ENCODE results near the gene RNF38. TPM values are rescaled to one million over a fixed set of nuclear protein-coding genes. Genes with fewer than 3 reads are reported as not detected.
"Not testable (repeated sequence)": the region's sequence is repeated elsewhere in the genome, so short reads cannot be mapped to it uniquely, and the experiment has no call there.

Gene RNF38
- total RNA-seq (2014; rRNA removed; shearing (Covaris generic)), result 16.2 and 27.3 TPM in 2 replicates

DNA sequence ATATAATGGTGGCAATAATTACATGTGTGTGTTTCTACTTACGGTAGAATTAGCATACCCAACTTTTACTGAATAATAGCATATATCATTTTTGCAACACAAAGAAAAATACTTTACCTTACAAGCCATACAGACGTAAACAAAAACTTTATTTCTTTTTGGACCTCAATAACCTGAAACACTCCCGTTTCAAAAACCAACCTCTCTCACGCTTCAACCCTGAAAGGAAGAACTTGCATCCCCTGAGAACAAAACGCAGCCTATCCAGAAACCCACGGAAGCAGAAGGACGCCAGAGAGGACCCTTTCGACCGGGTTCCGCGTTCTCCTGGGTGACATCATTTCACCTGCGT, at the start of gene RNF38:
Gene RNF38 (minus strand): TSS at position 290 of the 352 bp plus-strand sequence. CDS start 161 bp downstream, at position 129.
- DNase-seq (ENCODE audit: low read depth), result no peak

DNA sequence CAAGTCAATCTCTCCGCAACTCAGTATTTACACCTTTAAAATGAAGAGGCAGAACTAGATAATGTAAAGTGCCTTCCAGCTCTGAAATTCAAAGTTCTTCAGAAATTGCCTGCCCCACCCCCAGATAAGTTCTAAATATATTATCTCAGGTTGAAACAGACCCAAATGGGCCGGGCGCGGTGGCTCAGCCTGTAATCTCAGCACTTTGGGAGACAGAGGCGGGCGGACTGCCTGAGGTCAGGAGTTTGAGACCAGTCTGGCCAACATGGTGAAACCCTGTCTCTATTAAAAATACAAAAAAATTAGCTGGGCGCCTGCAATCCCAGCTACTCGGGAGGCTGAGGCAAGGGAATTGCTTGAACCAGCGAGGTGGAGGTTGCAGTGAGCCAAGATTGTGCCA, 48.5 kb upstream of the RNF38 start:
- DNase-seq (ENCODE audit: low read depth), result not testable (repeated sequence)

DNA sequence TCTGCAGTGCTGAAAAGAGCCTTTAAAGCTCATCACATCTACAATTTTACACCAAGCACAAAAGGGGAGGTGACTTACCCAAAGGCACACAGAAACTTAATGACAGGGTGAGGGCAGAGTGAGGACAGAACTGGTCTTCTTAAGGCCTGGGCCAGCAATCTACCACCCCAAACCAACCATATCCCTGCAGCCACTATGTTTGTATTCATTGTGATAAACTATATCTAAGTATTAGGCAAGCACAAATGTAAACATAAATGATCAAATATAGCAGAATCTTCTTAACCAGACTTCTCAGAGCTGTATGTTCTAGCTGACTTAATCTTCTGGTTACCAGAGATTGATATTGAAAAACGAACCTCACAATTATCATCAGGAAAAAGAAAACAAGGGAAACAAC, 47.9 kb upstream of the RNF38 start:
- no peak for DNase-seq (ENCODE audit: low read depth)

DNA sequence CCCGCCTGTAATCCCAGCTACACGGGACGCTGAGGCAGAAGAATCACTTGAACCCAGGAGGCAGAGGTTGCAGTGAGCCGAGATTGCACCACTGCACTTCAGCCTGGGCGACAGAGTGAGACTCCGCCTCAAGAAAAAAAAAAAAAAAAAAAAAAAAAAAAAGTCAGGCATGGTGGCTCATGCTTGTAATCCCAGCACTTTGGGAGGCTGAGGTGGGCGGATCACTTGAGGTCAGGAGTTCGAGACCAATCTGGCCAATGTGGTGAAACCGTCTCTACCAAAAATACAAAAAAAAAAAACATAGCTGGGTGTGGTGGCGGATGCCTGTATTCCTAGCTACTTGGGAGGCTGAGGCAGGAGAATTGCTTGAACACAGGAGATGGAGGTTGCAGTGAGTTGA, 46.6 kb upstream of the RNF38 start:
- not testable (repeated sequence) for DNase-seq (ENCODE audit: low read depth)

DNA sequence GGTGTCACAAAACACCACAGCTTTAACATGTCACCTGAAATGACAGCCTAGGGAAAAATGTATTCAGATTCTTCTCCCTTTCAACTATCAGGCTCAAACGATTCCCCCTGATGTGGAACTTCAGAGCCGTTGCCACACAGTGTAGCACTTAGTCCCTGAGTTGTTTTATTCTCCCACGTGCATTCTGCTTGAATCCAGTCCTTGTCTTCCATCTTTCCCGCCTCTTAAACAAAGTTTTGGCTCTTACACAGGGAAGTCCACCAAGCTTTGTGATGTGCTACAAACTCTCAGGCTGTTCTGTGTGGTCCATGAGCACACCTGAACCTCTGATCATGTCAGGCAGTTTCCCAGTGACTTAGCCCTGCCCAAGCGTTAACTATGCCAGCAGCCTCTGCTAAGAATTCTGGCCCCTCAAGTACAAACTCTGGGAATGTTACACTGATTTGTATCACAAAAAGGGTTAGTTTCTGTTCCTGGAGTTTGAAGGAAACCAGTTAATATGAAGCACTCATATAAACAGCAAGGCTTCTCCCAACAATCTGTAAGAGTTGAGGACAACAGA, 45.8 kb upstream of the RNF38 start:
- no peak for DNase-seq (ENCODE audit: low read depth)

DNA sequence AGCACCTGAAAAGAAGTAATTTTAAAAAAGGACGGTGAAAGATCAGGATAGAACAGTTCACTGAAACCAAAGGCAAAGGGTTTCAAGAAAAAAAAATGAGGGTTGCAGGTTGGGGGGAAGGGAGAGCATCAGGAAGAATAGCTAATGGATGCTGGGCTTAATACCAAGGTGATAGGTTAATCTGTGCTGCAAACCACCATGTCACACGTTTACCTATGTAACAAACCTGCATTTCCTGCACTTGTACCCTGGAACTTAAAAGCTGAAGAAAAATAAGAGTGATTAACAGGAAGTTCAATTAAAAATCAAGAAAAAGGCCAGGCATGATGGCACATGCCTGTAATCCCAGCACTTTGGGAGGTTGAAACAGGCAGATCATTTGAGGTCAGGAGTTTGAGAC, 44.1 kb upstream of the RNF38 start:
- no peak for DNase-seq (ENCODE audit: low read depth)

DNA sequence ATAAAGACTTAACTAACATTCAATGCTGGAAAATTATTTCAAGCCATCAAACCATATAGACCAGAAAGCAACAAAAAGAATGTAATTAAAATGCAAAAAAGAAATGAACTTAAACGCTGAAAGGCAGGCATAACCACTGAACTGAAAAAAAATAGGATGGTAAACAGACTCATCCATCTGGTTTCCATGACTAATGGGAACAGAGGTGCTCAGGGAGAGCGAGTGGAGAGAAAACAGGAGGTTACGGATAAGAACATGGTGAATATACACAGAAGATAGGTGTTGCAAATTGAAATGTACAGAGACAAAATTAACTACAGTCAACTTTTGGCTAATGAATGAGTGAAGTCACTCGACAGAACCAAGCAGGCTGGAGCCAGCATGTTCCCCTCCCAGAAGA, 43.5 kb upstream of the RNF38 start:
- peak; percentile 31 for DNase-seq (ENCODE audit: low read depth)

- DNase-seq (ENCODE audit: low read depth), result no peak
These were observed 42.6 kb upstream of the RNF38 start for GRCh38 chr9:36442710-36443109.

GRCh38 chr9:36441966-36442365, 41.9 kb upstream of the RNF38 start:
- DNase-seq (ENCODE audit: low read depth), result no peak

- DNase-seq (ENCODE audit: low read depth), result no peak
These were observed 38.6 kb upstream of the RNF38 start for GRCh38 chr9:36438536-36439236.

GRCh38 chr9:36437790-36438189, 37.7 kb upstream of the RNF38 start:
- no peak for DNase-seq (ENCODE audit: low read depth)

DNA sequence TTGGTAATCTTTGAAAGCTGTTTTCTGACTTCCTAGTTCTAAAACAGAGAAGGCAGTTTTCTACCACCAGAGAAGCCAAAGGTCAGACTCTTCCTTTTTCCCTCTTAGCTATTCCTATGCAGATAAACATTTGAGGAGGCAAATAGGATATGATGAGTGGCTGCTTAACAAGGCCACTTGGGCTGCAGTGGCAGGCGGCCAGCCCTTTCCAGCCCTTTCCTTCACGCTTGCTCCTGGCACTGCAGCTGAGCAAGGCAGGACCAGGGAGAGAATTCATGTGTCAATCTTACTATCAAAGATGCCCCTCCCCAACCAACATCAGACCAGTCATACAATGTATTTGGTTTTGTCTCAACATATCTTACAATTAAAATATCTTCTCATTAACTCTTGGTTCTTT, 36.8 kb upstream of the RNF38 start:
- DNase-seq (ENCODE audit: low read depth), result peak; percentile 9

GRCh38 chr9:36433386-36433785, 33.3 kb upstream of the RNF38 start:
- DNase-seq (ENCODE audit: low read depth), result no peak

DNA sequence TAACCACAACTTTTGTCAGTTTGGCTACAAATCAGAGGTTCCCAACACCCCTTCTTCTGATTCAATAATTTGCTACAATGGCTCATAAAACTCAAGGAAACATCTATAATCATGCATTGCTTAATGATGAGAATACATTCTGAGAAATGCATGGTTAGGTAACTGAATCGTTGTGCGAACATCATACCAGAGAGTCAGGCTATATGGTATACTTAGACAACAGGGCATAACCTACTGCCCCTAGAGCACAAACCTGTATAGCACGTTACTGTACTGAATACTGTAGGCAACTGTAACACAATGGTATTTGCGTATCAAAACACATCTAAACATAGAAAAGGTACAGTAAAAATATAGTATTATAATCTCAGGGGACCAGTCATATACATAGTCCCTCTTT, 31.0 kb upstream of the RNF38 start:
- DNase-seq (ENCODE audit: low read depth), result no peak

DNA sequence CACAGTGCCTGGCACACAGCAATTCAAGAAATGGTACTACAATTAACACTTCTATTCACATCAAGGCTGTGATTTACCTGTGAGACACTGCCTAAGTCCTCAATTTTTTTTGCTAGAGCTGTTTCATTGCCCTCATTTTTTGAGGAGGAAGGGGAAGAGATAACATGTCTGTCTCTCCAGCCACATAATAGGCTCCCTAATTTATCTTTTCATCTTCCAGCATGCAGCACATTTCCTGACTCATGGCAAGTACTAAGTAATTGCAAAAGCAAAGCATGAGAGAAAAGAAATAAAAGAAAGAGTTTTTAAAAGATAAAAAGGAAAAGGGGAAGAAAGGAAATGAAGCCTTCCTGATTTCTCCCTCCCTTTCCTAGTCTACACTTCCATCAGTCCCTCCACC, 26.9 kb upstream of the RNF38 start:
- peak; percentile 20 for DNase-seq (ENCODE audit: low read depth)

DNA sequence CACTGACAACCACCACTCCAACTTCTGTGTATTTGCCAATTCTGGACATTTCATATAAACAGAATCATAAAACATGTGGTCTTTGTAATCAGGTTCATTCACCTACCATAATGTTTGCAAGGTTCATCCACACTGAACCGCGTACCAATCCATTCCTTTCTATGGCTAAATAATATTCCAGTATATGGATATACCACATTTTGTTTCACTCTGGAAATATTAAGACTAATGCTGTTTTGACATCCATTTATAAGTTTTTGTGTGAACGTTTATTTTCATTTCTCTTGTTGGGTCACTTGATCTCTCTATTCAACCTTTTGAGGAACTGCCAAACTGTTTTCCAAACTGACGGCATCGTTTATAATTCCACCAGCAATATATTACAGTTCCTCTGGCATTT, 26.3 kb upstream of the RNF38 start:
- DNase-seq (ENCODE audit: low read depth), result no peak

GRCh38 chr9:36424289-36425055, 24.4 kb upstream of the RNF38 start:
- no peak for DNase-seq (ENCODE audit: low read depth)

- no peak for DNase-seq (ENCODE audit: low read depth)
These were observed 23.1 kb upstream of the RNF38 start for GRCh38 chr9:36423206-36423605.

DNA sequence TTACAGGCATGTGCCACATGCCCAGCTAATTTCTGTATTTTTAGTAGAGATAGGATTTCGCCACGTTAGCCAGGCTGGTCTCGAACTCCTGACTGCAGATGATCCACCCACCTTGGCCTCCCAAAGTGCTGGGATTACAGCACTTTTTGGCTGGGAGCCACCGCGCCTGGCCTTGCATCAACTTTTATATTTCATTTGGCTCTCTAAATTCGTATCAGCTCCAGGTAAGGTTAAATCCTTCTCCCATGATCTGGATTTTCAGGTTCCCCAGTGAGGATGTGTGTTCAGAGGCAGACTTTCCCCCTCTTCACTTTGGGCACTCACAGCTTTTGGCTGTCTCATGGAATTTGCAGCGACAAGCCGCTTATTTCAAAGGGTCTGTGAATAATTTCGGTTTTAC, 16.8 kb upstream of the RNF38 start:
- DNase-seq (ENCODE audit: low read depth), result no peak

GRCh38 chr9:36415822-36416525, 15.9 kb upstream of the RNF38 start:
- DNase-seq (ENCODE audit: low read depth), result no peak

DNA sequence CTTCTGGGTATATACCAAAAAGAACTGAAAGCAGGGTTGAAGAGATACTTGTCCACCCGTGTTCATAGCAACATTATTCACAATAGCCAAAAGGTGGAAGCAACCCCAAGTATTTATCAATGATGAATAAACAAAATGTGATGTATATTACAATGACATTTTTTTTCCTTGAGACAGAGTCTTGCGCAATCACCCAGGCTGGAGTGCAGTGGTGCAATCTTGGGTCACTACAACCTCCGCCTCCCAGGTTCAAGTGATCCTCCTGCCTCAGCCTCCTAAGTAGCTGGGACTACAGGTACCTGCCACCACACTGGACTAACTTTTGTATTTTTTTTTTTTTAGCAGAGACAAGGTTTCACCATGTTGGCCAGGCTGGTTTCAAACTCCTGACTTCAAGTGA, 11.3 kb upstream of the RNF38 start:
- not testable (repeated sequence) for DNase-seq (ENCODE audit: low read depth)

GRCh38 chr9:36409076-36409475, 9.0 kb upstream of the RNF38 start:
- not testable (repeated sequence) for DNase-seq (ENCODE audit: low read depth)

Measured in M059J (cell line).